HepG2 (cell line): Measurements from ENCODE around the gene CD109. TPM values are rescaled to one million over a fixed set of nuclear protein-coding genes. Genes with fewer than 3 reads are reported as not detected.

Experiments
- HOXA3 ChIP-seq: sonication (generic); formaldehyde crosslinking; IDR thresholded peaks from 2 replicates; pipeline ENCODE4 v1.5.0; 2020; ENCODE audit warnings: missing genetic modification reagents
- KAT2B ChIP-seq: fragments of 150-350 bp; IDR thresholded peaks from 2 replicates; pipeline ENCODE4 v1.6.1; 2014; ENCODE audit warnings: low read depth, low read length, borderline replicate concordance
- KDM5B ChIP-seq: sonication (generic); formaldehyde crosslinking; IDR thresholded peaks from 2 replicates; pipeline ENCODE4 v1.4.0; 2020; ENCODE audit warnings: missing genetic modification reagents, mild to moderate bottlenecking, borderline replicate concordance
- KMT2B ChIP-seq: IDR thresholded peaks from 2 replicates; pipeline ENCODE4 v1.6.1; 2016; ENCODE audit warnings: missing genetic modification reagents, missing compliant biosample characterization
- NR1H2 ChIP-seq: sonication (generic); formaldehyde crosslinking; IDR thresholded peaks from 2 replicates; pipeline ENCODE4 v1.8.1; 2022; ENCODE audit warnings: low read depth, missing genetic modification reagents, borderline replicate concordance
- SCMH1 ChIP-seq: sonication (generic); formaldehyde crosslinking; IDR thresholded peaks from 2 replicates; pipeline ENCODE4 v1.9.0; 2021; ENCODE audit warnings: missing genetic modification reagents, mild to moderate bottlenecking, borderline replicate concordance
- TARDBP ChIP-seq: sonication (generic); formaldehyde crosslinking; IDR thresholded peaks from 2 replicates; pipeline ENCODE4 v1.8.0; 2022; ENCODE audit warnings: mild to moderate bottlenecking, missing genetic modification reagents
- YEATS4 ChIP-seq: sonication (generic); formaldehyde crosslinking; IDR thresholded peaks from 2 replicates; pipeline ENCODE4 v1.4.0; 2020; ENCODE audit warnings: missing genetic modification reagents, borderline replicate concordance
- ZBTB1 ChIP-seq: sonication (generic); formaldehyde crosslinking; IDR thresholded peaks from 2 replicates; pipeline ENCODE4 v1.4.0; 2020; ENCODE audit warnings: missing genetic modification reagents, borderline replicate concordance
- ZBTB38 ChIP-seq: sonication (generic); formaldehyde crosslinking; IDR thresholded peaks from 2 replicates; pipeline ENCODE4 v1.5.1; 2020; ENCODE audit warnings: mild to moderate bottlenecking, missing genetic modification reagents
- ZNF101 ChIP-seq: sonication (generic); formaldehyde crosslinking; IDR thresholded peaks from 2 replicates; pipeline ENCODE4 v1.4.0; 2020; ENCODE audit warnings: mild to moderate bottlenecking, low read depth, missing genetic modification reagents, borderline replicate concordance
- ZNF142 ChIP-seq: sonication (generic); formaldehyde crosslinking; IDR thresholded peaks from 2 replicates; pipeline ENCODE4 v1.4.0; 2020; ENCODE audit warnings: missing genetic modification reagents
- ZNF276 ChIP-seq: sonication (generic); formaldehyde crosslinking; IDR thresholded peaks from 2 replicates; pipeline ENCODE4 v1.4.0; 2020; ENCODE audit warnings: mild to moderate bottlenecking, low read depth, missing genetic modification reagents
- polyA plus RNA-seq, 8 experiments: library from polyadenylated mRNA; depleted of rRNA in 3 of 8; stranded (reverse) in 7 of 8; unstranded in 1 of 8; fragments of >200 nt; fragmentation: Illumina TruSeq in 4 of 8; extraction: Trizol in 4 of 8; gene quantifications; 2 replicates each; pipeline versions ENCODE4 v1.2.1 to v1.2.3, GENCODE V29; 2011 to 2016; ENCODE audit warnings: low read depth in 4 of 8, missing spikeins in 1 of 8, mixed read lengths in 1 of 8; ENCODE audit not compliant: insufficient read depth in 1 of 8
- total RNA-seq, 5 experiments: library from RNA; depleted of rRNA; stranded (reverse); fragments of >200 nt; fragmentation: Illumina TruSeq; extraction: Trizol; gene quantifications; 2 replicates each; pipeline ENCODE4 v1.2.3, GENCODE V29; 2016; ENCODE audit warnings: low read depth in 1 of 5
- TF ChIP-seq, protein P1 (sequence below): sonication (generic); formaldehyde crosslinking; IDR thresholded peaks from 2 replicates; pipeline ENCODE4 v1.8.0; 2022; ENCODE audit warnings: mild to moderate bottlenecking, missing genetic modification reagents, moderate library complexity

CD109 gene
- total and polyA plus RNA-seq, 2 of the 13 experiments (the other 11 are each of a cell fraction or from before 2014, with no cell fraction given), result 0.93 to 2.1 TPM

DNA sequence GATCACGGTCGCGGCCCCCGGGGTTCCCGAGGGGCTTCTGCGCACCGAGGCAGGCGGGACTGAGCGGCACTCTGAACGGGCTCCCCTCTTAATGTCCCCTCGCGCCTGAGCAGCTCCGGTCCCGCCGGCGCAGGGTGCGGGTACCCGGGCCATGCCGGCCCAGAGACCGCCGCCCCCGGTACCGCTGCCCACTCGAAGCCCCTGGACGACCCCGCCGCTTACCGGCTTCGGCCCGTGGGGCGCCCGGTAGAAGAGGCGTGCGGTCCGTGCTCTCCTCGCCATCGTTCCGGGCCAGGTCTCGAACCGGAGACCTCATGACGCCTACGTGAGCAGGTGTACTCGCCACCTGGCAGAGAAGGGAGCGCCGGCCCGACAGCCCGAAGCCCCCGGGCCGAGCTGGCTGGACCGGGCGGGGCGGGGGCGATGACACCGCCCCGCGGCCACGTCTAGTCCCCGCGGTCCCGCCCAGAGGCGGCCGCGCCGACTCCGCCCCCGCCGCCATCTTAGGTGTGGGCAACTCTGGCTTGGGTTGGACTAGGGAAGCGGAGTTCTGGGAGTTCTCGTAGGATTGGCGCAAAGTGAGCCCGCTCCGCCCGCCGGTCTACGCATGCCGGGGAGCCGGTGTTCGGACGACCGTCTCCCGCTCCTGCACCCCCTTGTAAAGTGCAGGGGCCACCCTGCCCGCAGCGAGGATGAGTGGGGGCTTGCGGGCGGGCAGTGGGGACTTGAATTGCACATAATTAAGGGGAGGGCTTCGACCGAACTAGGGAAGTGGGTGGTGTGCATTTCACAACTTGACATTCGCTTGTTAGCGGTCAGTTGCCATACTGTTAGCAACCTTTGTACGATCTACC is 42.2 kb upstream of the CD109 start, which contains the start of gene SLC17A5 (continued):
- TF ChIP-seq SCMH1 (CRISPR knock-in tag) (no peak), ZNF142 (peak; percentile 55; the same call in 1 of the 2 replicates), HOXA3 (peak; percentile 98), NR1H2 (CRISPR knock-in tag) (no peak), ZBTB1 (CRISPR knock-in tag) (no peak), KAT2B (no peak), TARDBP (CRISPR knock-in tag) (0 out of 2 replicates have a peak, but pooled peaks have one; percentile 34), KMT2B (CRISPR knock-in tag) (no peak; the same call in none of the 2 replicates), ZNF101 (CRISPR knock-in tag) (no peak), ZBTB38 (CRISPR knock-in tag) (no peak), KDM5B (CRISPR knock-in tag) (peak; percentile 72; the same call in 1 of the 2 replicates), ZNF276 (CRISPR knock-in tag) (no peak), YEATS4 (CRISPR knock-in tag) (peak; percentile 76; the same call in 1 of the 2 replicates)
- TF ChIP-seq, protein P1, sequence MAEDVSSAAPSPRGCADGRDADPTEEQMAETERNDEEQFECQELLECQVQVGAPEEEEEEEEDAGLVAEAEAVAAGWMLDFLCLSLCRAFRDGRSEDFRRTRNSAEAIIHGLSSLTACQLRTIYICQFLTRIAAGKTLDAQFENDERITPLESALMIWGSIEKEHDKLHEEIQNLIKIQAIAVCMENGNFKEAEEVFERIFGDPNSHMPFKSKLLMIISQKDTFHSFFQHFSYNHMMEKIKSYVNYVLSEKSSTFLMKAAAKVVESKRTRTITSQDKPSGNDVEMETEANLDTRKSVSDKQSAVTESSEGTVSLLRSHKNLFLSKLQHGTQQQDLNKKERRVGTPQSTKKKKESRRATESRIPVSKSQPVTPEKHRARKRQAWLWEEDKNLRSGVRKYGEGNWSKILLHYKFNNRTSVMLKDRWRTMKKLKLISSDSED (CRISPR knock-in tag), result no peak
